SK-N-SH (cell line): ENCODE data around the gene SACS.
"Not testable (repeated sequence)": the region's sequence is repeated elsewhere in the genome, so short reads cannot be mapped to it uniquely, and the experiment has no call there.

Experiments
- MXI1 ChIP-seq: IDR thresholded peaks from 2 replicates; pipeline ENCODE4 v1.6.1; 2012; ENCODE audit warnings: mild to moderate bottlenecking, low read depth, low read length, improper control_type of control experiment
- PBX3 ChIP-seq: IDR thresholded peaks from 2 replicates; pipeline ENCODE4; 2012
- POLR2AphosphoS5 ChIP-seq: IDR thresholded peaks from 2 replicates; pipeline ENCODE4 v1.6.1; 2012; ENCODE audit warnings: low read depth, low read length
- RCOR1 ChIP-seq: fragments of 150-350 bp; IDR thresholded peaks from 2 replicates; pipeline ENCODE4 v1.6.1; 2017; ENCODE audit warnings: antibody characterized with exemption, low read length
- TAF1 ChIP-seq: IDR thresholded peaks from 2 replicates; pipeline ENCODE4 v1.6.1; 2012; ENCODE audit warnings: low read depth, mild to moderate bottlenecking, low read length, moderate library complexity, borderline replicate concordance
- YY1 ChIP-seq: IDR thresholded peaks from 2 replicates; pipeline ENCODE4 v1.4.0; 2012; ENCODE audit warnings: low read depth, mild to moderate bottlenecking
- ZBTB33 ChIP-seq: IDR thresholded peaks from 2 replicates; pipeline ENCODE4 v1.4.0; 2012; ENCODE audit warnings: low read depth, borderline replicate concordance
- TF ChIP-seq, protein P1 (sequence below): IDR thresholded peaks from 2 replicates; pipeline ENCODE4 v1.6.1; 2012; ENCODE audit warnings: mild to moderate bottlenecking, low read depth, low read length, moderate library complexity
- TF ChIP-seq, protein P2 (sequence below): fragments of 200-600 bp; sonication (generic); IDR thresholded peaks from 2 replicates; pipeline ENCODE4 v1.6.1; 2017; ENCODE audit warnings: antibody characterized with exemption, mild to moderate bottlenecking, moderate library complexity

DNA sequence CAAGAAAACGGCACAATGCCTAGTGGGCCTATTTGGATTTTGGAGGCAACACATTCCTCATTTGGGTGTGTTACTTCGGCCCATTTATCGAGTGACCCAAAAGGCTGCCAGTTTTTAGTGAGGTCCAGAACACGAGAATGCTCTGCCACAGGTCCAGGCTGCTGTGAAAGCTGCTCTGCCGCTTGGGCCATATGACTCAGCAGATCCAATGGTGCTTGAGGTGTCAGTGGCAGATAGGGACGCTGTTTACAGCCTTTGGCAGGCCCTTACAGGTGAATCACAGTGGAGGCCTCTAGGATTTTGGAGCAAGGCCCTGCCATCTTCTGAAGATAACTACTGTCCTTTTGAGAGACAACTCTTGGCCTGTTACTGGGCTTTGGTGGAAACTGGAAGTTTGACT lies 118.7 kb downstream of the SACS start:
- TF ChIP-seq POLR2AphosphoS5, TAF1, RCOR1, YY1, PBX3, ZBTB33, MXI1: not testable (repeated sequence)
- TF ChIP-seq, protein P1, sequence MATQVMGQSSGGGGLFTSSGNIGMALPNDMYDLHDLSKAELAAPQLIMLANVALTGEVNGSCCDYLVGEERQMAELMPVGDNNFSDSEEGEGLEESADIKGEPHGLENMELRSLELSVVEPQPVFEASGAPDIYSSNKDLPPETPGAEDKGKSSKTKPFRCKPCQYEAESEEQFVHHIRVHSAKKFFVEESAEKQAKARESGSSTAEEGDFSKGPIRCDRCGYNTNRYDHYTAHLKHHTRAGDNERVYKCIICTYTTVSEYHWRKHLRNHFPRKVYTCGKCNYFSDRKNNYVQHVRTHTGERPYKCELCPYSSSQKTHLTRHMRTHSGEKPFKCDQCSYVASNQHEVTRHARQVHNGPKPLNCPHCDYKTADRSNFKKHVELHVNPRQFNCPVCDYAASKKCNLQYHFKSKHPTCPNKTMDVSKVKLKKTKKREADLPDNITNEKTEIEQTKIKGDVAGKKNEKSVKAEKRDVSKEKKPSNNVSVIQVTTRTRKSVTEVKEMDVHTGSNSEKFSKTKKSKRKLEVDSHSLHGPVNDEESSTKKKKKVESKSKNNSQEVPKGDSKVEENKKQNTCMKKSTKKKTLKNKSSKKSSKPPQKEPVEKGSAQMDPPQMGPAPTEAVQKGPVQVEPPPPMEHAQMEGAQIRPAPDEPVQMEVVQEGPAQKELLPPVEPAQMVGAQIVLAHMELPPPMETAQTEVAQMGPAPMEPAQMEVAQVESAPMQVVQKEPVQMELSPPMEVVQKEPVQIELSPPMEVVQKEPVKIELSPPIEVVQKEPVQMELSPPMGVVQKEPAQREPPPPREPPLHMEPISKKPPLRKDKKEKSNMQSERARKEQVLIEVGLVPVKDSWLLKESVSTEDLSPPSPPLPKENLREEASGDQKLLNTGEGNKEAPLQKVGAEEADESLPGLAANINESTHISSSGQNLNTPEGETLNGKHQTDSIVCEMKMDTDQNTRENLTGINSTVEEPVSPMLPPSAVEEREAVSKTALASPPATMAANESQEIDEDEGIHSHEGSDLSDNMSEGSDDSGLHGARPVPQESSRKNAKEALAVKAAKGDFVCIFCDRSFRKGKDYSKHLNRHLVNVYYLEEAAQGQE, result not testable (repeated sequence)
- TF ChIP-seq, protein P2, sequence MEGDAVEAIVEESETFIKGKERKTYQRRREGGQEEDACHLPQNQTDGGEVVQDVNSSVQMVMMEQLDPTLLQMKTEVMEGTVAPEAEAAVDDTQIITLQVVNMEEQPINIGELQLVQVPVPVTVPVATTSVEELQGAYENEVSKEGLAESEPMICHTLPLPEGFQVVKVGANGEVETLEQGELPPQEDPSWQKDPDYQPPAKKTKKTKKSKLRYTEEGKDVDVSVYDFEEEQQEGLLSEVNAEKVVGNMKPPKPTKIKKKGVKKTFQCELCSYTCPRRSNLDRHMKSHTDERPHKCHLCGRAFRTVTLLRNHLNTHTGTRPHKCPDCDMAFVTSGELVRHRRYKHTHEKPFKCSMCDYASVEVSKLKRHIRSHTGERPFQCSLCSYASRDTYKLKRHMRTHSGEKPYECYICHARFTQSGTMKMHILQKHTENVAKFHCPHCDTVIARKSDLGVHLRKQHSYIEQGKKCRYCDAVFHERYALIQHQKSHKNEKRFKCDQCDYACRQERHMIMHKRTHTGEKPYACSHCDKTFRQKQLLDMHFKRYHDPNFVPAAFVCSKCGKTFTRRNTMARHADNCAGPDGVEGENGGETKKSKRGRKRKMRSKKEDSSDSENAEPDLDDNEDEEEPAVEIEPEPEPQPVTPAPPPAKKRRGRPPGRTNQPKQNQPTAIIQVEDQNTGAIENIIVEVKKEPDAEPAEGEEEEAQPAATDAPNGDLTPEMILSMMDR, result not testable (repeated sequence)
